ENCODE results near the gene ZNF175. TPM values are rescaled to one million over a fixed set of nuclear protein-coding genes. Genes with fewer than 3 reads are reported as not detected.

Gene ZNF175
- total RNA-seq, 1 experiment from 2014 or later, result 10.4 TPM

GRCh38 chr19:51586799-51587198 is 15.7 kb downstream of the ZNF175 start:
- H3K4me1 ChIP-seq (ENCODE audit: insufficient read depth, low read length, poor library complexity, severe bottlenecking), result no peaks in the 10 kb centered on the region
- no TSS peak for BruUV-seq (replicated peaks)

GRCh38 chr19:51587264-51588191 is 16.4 kb downstream of the ZNF175 start:
- Histone ChIP-seq H3K9me3 (ENCODE audit: low read depth, low read length, poor library complexity, severe bottlenecking) (peaks cover 26% of the 10 kb centered on the region), H3K4me3 (ENCODE audit: low read depth, low read length, poor library complexity, severe bottlenecking) (no peak overlapping the region), H3K4me1 (ENCODE audit: insufficient read depth, low read length, poor library complexity, severe bottlenecking) (no peaks in the 10 kb centered on the region), H3K27ac (ENCODE audit: low read depth, low read length, poor library complexity, severe bottlenecking) (no peak overlapping the region), H3K36me3 (ENCODE audit: insufficient read depth, low read length, poor library complexity, severe bottlenecking) (peaks cover 49% of the 10 kb centered on the region), H3K27me3 (replicated peaks; ENCODE audit: insufficient read depth, low read depth, low read length, poor library complexity) (no peaks in the 10 kb centered on the region)
- CTCF ChIA-PET, result no interaction called here
- DNase-seq (ENCODE audit: low spot score), result no peak
- TF ChIP-seq CTCF (conservative IDR thresholded peaks at IDR 0.05; ENCODE audit: low read depth, low read length), result no peak
- no peak for TF ChIP-seq EZH2 (IDR thresholded peaks at IDR 0.05; ENCODE audit: borderline replicate concordance, low read depth, low read length, poor library complexity, severe bottlenecking)
- TSS peak; percentile 11 for BruUV-seq (replicated peaks)
- POLR2A ChIA-PET (ENCODE audit: low non-redundant PET), result no interaction called here
- intact Hi-C loops (cut with micrococcal nuclease; ENCODE audit: unreplicated experiment), result no loop called here

More at GRCh38 chr19:51586799-51587198, 15.7 kb downstream of the ZNF175 start:
- intact Hi-C loops (cut with micrococcal nuclease; ENCODE audit: unreplicated experiment), result no loop called here
- no peaks in the 10 kb centered on the region for H3K27me3 ChIP-seq (replicated peaks; ENCODE audit: insufficient read depth, low read depth, low read length, poor library complexity)
- peaks cover 49% of the 10 kb centered on the region for H3K36me3 ChIP-seq (ENCODE audit: insufficient read depth, low read length, poor library complexity, severe bottlenecking)
- ChIA-PET CTCF (no interaction called here), POLR2A (ENCODE audit: low non-redundant PET) (no interaction called here)
- H3K4me3 ChIP-seq (ENCODE audit: low read depth, low read length, poor library complexity, severe bottlenecking), result no peak overlapping the region
- H3K9me3 ChIP-seq (ENCODE audit: low read depth, low read length, poor library complexity, severe bottlenecking), result peaks cover 26% of the 10 kb centered on the region
- TF ChIP-seq CTCF (conservative IDR thresholded peaks at IDR 0.05; ENCODE audit: low read depth, low read length) (no peak), EZH2 (IDR thresholded peaks at IDR 0.05; ENCODE audit: borderline replicate concordance, low read depth, low read length, poor library complexity, severe bottlenecking) (no peak)
- no peak overlapping the region for H3K27ac ChIP-seq (ENCODE audit: low read depth, low read length, poor library complexity, severe bottlenecking)
- no peak for DNase-seq (ENCODE audit: low spot score)

- peaks cover 35% of the 10 kb centered on the region for H3K36me3 ChIP-seq (ENCODE audit: insufficient read depth, low read length, poor library complexity, severe bottlenecking)
- H3K4me1 ChIP-seq (ENCODE audit: insufficient read depth, low read length, poor library complexity, severe bottlenecking), result no peaks in the 10 kb centered on the region
- no peak for DNase-seq (ENCODE audit: low spot score)
- no peaks in the 10 kb centered on the region for H3K27me3 ChIP-seq (replicated peaks; ENCODE audit: insufficient read depth, low read depth, low read length, poor library complexity)
- no peak for TF ChIP-seq EZH2 (IDR thresholded peaks at IDR 0.05; ENCODE audit: borderline replicate concordance, low read depth, low read length, poor library complexity, severe bottlenecking)
- no peak for TF ChIP-seq CTCF (conservative IDR thresholded peaks at IDR 0.05; ENCODE audit: low read depth, low read length)
- H3K4me3 ChIP-seq (ENCODE audit: low read depth, low read length, poor library complexity, severe bottlenecking), result no peak overlapping the region
- CTCF ChIA-PET, result no interaction called here
- H3K9me3 ChIP-seq (ENCODE audit: low read depth, low read length, poor library complexity, severe bottlenecking), result peaks cover 26% of the 10 kb centered on the region
- BruUV-seq (replicated peaks), result no TSS peak
- no peak overlapping the region for H3K27ac ChIP-seq (ENCODE audit: low read depth, low read length, poor library complexity, severe bottlenecking)
- POLR2A ChIA-PET (ENCODE audit: low non-redundant PET), result interaction anchor here (0.6 kb wide), 1 partner anchor 502 kb away, joined by 8 read pairs; no protein-coding TSS in a partner anchor
- intact Hi-C loops (cut with micrococcal nuclease; ENCODE audit: unreplicated experiment), result no loop called here
Measured at GRCh38 chr19:51589511-51589910, 18.4 kb downstream of the ZNF175 start.
